Activated CD4-positive, alpha-beta T cell treated with anti-CD3 and anti-CD28 coated beads for 48 hours (primary cell): ENCODE results near the gene RBM5.

Experiments
- DNase-seq: peaks from one replicate; pipeline ENCODE4 v3.0.0-alpha.2; 2020

Gene RBM5

DNA sequence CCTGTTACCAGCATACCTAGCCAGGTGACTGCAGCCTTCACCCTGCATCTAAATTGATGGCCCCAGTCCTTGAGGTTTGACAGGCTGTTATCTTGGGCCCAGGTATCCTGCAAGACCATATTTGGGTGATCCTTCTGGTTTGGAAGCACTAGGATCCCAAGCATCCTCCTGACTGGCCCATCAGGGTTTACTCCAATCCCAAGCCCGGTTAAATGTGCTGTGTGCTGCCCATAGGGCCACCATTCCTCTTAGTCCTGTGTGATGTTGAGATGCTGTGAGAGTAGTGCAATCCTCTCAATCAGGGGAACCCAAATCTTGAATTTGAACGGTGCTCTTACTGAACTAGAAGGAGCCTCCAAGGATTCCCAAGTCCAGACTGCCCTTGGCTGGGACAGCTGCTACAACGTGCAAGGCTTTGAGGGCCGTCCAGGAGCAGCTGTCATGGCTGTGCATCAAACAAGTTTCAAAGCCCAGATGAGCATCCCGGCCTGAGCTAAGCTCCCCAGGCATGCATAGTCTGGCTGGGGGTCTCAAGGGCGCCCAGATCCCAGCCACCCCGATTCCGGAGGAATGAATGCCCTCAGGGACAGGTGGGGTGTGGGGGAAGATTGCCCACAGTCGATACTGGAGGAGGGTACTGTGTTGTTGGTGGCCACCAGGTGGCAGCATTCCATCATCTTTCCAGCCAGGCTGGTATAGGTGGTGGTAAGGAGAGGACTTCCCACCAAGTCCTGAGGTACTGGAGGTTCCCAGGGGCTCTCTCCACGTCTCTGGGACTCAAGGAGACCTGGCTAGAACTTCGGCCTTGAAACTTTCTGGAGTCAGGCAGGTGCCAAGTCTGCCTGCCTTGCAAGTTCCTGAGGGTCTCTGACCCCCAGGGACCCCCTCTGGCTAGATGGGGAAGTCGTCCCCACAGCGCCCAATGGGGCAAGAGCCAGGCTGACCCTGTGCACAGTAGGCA is 32.6 kb downstream of the RBM5 start:
- DNase-seq: peak; percentile 81

- no peak for DNase-seq
Measured at GRCh38 chr3:50122071-50122470, 33.4 kb downstream of the RBM5 start.

- no peak for DNase-seq
Measured at GRCh38 chr3:50122661-50123391, 34.1 kb downstream of the RBM5 start.

DNA sequence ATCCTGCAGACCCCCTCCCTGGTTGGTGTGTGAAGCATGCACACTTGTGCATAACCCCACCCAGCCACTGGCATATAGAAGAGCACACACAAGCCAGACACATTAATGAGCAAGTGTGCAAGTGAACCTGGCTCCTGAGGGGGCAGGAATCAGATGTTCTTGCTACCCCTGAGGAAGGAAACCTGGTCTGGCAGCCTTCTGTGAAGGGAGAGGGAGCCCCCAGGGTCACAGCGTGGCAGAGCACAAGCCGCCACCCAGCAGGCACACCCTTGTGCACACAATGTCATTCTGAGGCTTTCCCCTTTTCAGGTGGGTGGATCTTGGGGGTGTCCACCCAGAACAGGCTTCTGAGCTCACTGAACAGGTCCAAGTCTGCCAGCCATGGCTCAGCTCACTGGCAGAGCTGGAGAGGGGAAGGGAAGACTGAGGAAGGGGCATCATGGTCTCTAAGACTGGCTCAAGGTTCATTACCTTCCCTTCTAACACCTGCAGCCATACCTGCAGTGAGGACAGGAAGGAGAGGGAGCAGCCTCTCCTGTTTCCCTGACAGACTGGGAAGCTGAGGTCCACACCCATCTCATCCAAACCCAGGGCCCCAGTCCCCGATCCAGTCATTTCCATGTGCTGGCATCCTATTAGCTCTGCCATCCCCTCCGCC is 34.8 kb downstream of the RBM5 start:
- no peak for DNase-seq

DNA sequence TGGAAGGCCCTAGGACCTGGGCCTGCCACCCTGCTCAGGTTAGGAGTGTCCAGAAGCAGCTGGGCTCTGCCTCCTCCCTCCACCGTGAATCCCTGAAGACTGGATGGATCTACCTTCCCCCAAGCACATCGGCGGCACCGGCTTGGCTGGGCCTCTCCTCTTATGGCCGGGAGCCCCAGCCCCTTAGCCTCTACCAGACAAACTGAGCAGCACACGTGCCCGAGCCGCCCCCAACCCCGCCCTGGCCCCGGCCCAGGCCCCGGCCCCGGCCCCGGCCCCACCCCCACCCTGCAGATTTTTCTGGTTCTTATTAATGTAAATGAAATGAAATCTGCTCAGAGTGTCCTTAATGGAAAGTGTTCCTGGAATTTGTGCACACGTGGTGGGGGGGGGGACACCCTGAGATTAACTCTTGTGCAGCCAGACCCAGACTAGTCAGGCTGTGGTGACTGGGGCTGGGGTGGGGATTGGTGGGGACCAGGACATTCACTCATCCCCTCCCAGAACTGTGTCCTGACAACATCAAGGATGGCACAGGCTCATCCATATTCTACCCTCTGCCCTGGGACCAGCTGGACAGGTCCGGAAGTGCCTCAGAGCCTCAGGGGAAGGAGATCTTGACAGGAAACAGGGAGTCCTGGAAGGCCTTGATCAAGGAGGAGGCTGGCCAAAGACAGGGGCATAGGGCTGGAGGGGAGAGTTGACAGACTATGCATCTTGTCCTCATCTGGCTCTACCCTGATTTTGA is 35.5 kb downstream of the RBM5 start:
- no peak for DNase-seq

DNA sequence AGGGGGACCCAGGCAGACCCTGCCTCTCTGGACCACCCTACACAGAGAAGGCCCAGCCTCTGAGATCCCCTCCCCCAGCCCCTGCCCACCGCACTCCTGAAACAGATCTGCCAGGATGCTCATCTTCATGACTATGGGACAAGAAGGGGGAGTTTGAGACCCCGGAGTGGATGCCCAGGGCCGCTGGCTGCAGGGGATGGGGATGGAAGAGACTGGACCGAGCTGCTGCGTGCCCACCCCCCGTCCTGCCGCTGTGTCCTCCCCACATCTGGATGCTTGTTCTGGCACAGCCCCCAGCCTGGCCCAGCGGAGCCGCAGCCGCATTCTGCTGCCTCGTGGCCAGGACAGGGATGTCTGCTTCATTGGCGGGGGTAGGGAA is 36.1 kb downstream of the RBM5 start:
- no peak for DNase-seq

- DNase-seq: no peak
Measured at GRCh38 chr3:50125541-50126286, 37.0 kb downstream of the RBM5 start.

GRCh38 chr3:50126287-50127211 is 37.8 kb downstream of the RBM5 start:
- DNase-seq: no peak

- no peak for DNase-seq
Measured at GRCh38 chr3:50127251-50127691, 38.6 kb downstream of the RBM5 start.

- DNase-seq: no peak
Measured at GRCh38 chr3:50128001-50128400, 39.3 kb downstream of the RBM5 start.

DNA sequence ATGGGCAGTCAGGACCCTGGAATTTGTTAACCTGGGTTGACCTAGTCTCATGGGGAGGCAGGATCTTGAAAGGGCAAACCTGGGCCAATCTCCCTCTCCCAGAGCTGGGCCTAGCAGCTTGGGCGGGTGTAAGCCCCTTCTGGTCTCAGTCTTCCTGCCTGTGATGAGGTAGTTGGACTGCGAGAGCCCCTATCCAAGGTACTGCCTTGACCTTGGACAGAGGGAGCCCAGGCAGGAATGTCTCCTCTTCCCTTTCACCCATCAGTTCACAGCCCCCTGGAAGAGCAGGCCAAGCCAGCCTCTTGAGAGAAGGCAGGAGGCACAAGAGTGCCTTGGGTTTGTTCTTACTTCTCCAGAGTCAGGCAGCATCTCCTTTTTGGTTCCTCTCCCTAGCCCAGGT is 41.7 kb downstream of the RBM5 start:
- DNase-seq: no peak

DNA sequence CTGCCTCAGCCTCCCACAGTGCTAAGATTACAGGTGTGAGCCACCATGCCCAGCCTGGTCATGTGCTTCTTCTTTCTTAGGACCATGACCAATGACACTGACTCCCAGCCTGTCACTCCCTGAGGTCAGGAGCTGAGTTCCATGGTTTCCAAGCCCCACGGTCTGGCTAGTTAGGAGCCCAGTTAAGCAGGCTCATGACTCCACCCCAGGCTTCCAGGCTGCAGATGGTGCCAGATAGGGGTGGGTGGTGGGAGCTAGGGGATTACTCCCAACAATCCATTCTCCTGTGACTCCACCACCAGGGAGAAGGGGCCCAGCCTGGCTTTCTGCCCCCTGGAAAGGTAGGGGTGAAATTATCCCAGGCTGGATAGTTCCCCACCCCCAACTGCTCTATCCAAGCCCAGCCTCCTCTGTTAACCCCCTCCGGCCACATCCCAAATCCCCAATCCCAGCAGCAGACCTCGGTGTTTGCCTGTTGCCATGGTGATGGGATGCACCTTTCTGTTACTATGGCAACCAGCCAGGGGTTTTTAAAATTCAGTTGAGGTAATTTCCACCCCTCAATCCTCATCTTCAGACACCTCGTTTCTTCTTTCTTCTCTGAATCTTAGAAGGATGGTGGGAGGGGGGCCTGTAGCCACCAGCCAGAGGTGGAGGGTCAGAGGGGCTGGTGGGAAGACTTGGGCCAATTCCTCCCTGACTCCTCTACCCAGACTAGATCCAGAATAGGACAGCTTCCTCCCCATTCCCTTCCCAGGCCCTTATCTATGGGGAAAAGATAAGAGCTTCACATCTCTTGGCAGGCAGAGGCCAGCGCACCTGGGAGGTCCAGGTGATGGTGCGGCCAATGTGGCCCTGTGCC is 43.9 kb downstream of the RBM5 start:
- DNase-seq: no peak

- no peak for DNase-seq
Measured at GRCh38 chr3:50133283-50133615, 44.5 kb downstream of the RBM5 start.

GRCh38 chr3:50134367-50134766 is 45.6 kb downstream of the RBM5 start:
- no peak for DNase-seq

GRCh38 chr3:50135964-50136363 is 47.2 kb downstream of the RBM5 start:
- DNase-seq: no peak

GRCh38 chr3:50136714-50137405 is 48.1 kb downstream of the RBM5 start:
- no peak for DNase-seq

DNA sequence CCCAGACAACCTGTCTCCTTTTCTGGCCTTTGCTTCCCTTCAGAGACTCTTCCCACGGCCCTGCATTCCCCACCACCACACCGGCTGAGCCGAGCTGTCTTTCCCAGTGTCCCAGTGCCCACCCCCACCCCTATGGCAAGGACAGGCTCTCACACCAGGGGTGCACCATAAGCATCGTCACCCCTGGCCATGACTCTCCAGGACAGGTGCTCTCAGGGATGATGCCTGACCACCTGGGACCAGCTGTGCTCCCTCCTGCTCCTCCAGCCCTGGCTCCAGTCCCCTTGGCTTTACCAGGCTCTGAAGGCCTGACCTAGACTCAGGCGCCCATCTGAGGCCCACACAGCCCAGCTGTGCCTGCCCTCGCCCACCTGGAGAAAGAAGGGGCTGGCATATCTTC is 48.8 kb downstream of the RBM5 start:
- no peak for DNase-seq

DNA sequence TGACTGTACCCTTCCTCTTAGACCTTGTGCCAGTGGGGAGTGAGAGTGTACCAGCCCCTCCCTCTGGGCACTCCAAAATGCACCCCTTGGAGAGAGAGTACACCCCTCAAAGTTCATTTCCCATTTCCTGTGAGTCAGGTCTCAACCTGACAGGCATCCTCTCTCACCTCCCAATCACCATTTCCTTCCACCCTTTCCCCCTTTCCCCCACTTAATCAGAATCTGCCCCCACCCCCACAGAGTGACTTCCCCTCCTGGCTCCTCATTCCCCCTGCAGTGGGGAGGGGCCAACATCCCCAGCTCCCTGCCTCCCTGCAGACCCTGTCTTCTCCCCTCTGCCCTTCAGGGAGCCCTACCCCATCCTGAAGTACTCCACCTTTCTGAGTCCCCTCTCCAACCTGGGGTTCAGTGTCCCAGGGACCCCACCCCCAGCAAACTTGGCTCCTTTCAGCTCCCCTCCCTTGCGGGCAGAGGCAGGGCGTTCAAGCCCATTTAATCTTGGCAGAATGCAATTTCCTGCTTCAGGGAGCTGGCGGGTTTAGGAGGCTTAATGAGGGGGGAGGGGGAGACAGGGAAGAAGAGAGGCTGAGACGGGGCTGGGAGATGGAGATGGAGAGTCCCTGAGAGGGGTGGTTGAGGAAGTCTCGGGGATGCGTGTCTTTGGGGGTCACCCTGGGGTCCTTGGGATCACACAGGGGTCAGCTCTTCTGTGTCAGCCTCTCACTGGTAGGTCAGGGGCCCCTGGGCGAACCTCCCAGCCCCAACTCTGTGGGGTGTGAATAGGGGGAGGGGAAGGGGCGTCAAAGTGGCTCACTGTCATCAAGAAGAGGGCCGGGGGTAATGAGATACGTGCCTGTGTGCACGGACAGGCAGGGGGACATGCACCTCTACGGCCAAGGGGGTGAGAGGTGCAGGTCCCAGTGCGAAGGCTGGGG is 49.8 kb downstream of the RBM5 start:
- DNase-seq: no peak
